Measurements from ENCODE around the gene OR2B6. TPM values are rescaled to one million over a fixed set of nuclear protein-coding genes. Genes with fewer than 3 reads are reported as not detected.

OR2B6 gene
- total RNA-seq, 1 donor from 2014 or later: not detected

DNA sequence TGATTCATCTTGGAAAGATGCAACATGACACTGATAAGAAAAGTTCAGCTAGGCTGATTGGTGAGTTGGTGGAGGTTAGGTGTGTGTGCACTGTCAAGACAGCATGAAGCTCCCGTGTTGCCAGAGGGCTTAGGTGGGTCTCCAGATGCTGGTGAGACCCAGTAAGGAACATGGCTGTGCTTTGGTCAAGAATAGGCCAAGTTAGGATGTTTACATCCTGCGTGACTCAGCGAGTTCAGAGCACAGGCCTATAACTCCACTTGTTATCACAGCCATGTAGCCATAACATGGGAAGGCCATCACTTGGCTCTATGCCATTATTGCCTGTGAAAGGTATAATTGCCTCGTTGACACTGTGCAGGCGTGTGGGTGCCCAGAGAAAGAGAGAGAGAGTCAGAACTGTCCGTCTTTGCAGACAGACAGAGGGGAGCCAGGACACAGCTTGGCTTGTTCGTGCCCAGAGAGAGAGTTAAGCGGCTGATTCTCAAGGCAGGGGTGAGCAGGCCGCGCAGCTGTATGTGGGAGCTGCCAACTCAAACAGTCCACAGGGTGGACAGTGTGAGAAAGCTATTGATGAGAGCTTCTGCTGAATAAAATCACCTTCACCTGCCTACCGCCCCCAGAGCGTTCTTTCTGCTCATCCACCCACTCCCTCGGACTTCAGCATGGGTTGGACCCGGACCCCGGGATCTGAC is 43.5 kb downstream of the OR2B6 start:
- DNase-seq (ENCODE audit: low read depth, low spot score): no peak
- H3K9me3 Mint-ChIP-seq: no peaks in the 10 kb centered on the region

DNA sequence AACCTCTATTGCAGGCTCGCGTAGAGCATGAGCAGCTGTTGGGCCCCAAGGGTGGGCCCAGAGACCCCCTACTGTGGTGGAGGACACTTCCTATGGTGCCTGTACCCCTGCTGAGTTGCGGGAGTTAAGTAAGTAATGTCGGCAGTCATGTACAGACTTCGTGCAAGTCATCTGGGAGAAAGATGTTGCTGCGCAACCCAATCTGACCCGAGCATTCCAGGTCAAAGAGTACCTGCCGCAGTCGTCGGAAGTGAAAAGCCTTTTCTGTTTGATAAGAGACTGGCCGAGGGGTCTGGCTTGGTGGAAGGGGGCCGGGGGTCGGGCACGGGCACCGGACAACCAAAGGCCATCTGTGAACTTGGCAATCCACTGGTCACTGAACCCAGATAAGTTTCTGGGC is 44.3 kb downstream of the OR2B6 start:
- H3K4me3 Mint-ChIP-seq: no peak overlapping the region
- H3K36me3 Mint-ChIP-seq (ENCODE audit: low read depth): no peaks in the 10 kb centered on the region
- no peak overlapping the region for H3K27ac Mint-ChIP-seq (ENCODE audit: unreplicated experiment)
- no peak for DNase-seq (ENCODE audit: low read depth, low spot score)
- H3K9me3 Mint-ChIP-seq: no peaks in the 10 kb centered on the region
- H3K27me3 Mint-ChIP-seq (ENCODE audit: low read depth): peaks cover 23% of the 10 kb centered on the region
- peaks cover 12% of the 10 kb centered on the region for H3K4me1 Mint-ChIP-seq
- TF ChIP-seq CTCF (conservative IDR thresholded peaks at IDR 0.05): no peak

More for the DNA sequence above, 43.5 kb downstream of the OR2B6 start:
- no peak for TF ChIP-seq CTCF (conservative IDR thresholded peaks at IDR 0.05)
- Mint-ChIP-seq H3K27me3 (ENCODE audit: low read depth) (peaks cover 25% of the 10 kb centered on the region), H3K27ac (ENCODE audit: unreplicated experiment) (peak overlapping the region; percentile 38), H3K4me1 (peaks cover 10% of the 10 kb centered on the region), H3K36me3 (ENCODE audit: low read depth) (no peaks in the 10 kb centered on the region), H3K4me3 (no peak overlapping the region)

DNA sequence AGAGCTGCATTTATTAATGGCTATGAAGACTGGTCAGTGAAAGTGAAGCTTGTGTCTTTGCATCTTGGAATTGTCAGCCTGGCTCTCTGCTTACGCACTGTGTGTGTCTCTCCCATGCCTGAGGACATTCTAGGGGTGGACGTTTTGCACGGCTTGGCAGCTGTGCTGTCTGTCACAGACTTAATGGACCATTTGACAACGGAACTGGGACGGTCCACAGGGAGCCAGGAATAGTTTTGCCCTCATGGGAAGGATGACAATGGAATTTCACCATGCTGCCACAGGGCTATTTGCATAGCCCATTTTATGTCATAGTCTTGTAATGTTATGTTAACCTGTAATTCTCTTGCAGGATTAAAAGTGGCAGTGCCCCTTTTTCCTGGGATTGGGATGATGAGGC is 44.7 kb downstream of the OR2B6 start:
- Mint-ChIP-seq H3K4me1 (peaks cover 12% of the 10 kb centered on the region), H3K9me3 (no peaks in the 10 kb centered on the region), H3K27ac (ENCODE audit: unreplicated experiment) (no peak overlapping the region), H3K4me3 (no peak overlapping the region), H3K36me3 (ENCODE audit: low read depth) (no peaks in the 10 kb centered on the region), H3K27me3 (ENCODE audit: low read depth) (peaks cover 19% of the 10 kb centered on the region)
- TF ChIP-seq CTCF (conservative IDR thresholded peaks at IDR 0.05): no peak
- no peak for DNase-seq (ENCODE audit: low read depth, low spot score)

- H3K4me3 Mint-ChIP-seq: no peak overlapping the region
- H3K27me3 Mint-ChIP-seq (ENCODE audit: low read depth): peaks cover 16% of the 10 kb centered on the region
- no peaks in the 10 kb centered on the region for H3K36me3 Mint-ChIP-seq (ENCODE audit: low read depth)
- peaks cover 12% of the 10 kb centered on the region for H3K4me1 Mint-ChIP-seq
- TF ChIP-seq CTCF (conservative IDR thresholded peaks at IDR 0.05): no peak
- no peak overlapping the region for H3K27ac Mint-ChIP-seq (ENCODE audit: unreplicated experiment)
- no peaks in the 10 kb centered on the region for H3K9me3 Mint-ChIP-seq
- no peak for DNase-seq (ENCODE audit: low read depth, low spot score)
These were observed 45.1 kb downstream of the OR2B6 start for GRCh38 chr6:28002161-28002560.

- Mint-ChIP-seq H3K27ac (ENCODE audit: unreplicated experiment) (no peak overlapping the region), H3K4me3 (no peak overlapping the region), H3K9me3 (no peaks in the 10 kb centered on the region), H3K36me3 (ENCODE audit: low read depth) (no peaks in the 10 kb centered on the region), H3K27me3 (ENCODE audit: low read depth) (peaks cover 10% of the 10 kb centered on the region), H3K4me1 (peaks cover 12% of the 10 kb centered on the region)
- DNase-seq (ENCODE audit: low read depth, low spot score): no peak
- TF ChIP-seq CTCF (conservative IDR thresholded peaks at IDR 0.05): no peak
These were observed 46.0 kb downstream of the OR2B6 start for GRCh38 chr6:28003059-28003458.

Data from neural crest cell (in vitro differentiated cells).